Endothelial cell of umbilical vein (primary cell): ENCODE results near the gene CYTIP. TPM values are rescaled to one million over a fixed set of nuclear protein-coding genes. Genes with fewer than 3 reads are reported as not detected.

Experiments used
- BruUV-seq: library from RNA; stranded (reverse); fragments of 400-500 nt; replicated peaks from 2 replicates; lab custom pipeline; 2021; lab: Mats Ljungman, UMichigan
- CTCF ChIA-PET: fragments of 300-600, 350-600 bp; sonication (Branson Sonifier 250); formaldehyde crosslinking; loops from one replicate; lab custom pipeline; 2021; ENCODE audit warnings: antibody characterized with exemption, inconsistent platforms; lab: Charles Lee
- POLR2A ChIA-PET: fragments of 300-600, 350-600 bp; sonication (Branson Sonifier 250); formaldehyde crosslinking; loops from one replicate; lab custom pipeline; 2021; ENCODE audit warnings: antibody characterized with exemption, inconsistent platforms; lab: Charles Lee
- DNase-seq: peaks from one replicate; pipeline ENCODE4 v3.0.0-alpha.2; 2011; ENCODE audit warnings: low read depth, low spot score
- FAIRE-seq: peaks from 2 replicates; lab custom pipeline; 2011; peaks lifted over from hg19 to GRCh38; lab: Jason Lieb, UNC
- H2AFZ ChIP-seq: 2 replicates; pipeline ENCODE4 v1.6.0; 2012; ENCODE audit warnings: low read depth, low read length, control low read depth, inconsistent platforms
- H3K27ac ChIP-seq: 2 replicates; pipeline ENCODE4 v1.5.1; 2011; ENCODE audit warnings: low read depth, mild to moderate bottlenecking, control low read depth, low read length, moderate library complexity; ENCODE audit not compliant: insufficient read depth
- H3K27me3 ChIP-seq, 2 experiments: 2 replicates each; pipeline versions ENCODE4 v1.6.0 to v1.6.1; 2011; ENCODE audit warnings: low read length in 2 of 2, mixed read lengths in 1 of 2; ENCODE audit not compliant: control insufficient read depth in 2 of 2, insufficient read depth in 2 of 2
- H3K36me3 ChIP-seq, 2 experiments: 2 replicates in 1 of 2; 3 replicates in 1 of 2; pipeline ENCODE4 v1.5.1; 2011; ENCODE audit warnings: low read length in 2 of 2, mild to moderate bottlenecking in 1 of 2, moderate library complexity in 1 of 2; ENCODE audit not compliant: control insufficient read depth in 2 of 2, insufficient read depth in 2 of 2; ENCODE audit errors: extremely low read depth in 1 of 2
- H3K4me1 ChIP-seq: 3 replicates; pipeline ENCODE4 v1.5.1; 2011; ENCODE audit warnings: mild to moderate bottlenecking, low read length; ENCODE audit not compliant: control insufficient read depth, insufficient read depth; ENCODE audit errors: extremely low read depth
- H3K4me2 ChIP-seq: 2 replicates; pipeline ENCODE4 v1.6.1; 2011; ENCODE audit warnings: low read length, control low read depth, mixed read lengths; ENCODE audit not compliant: insufficient read depth
- H3K4me3 ChIP-seq, 3 experiments: fragments of 200-600 bp in 1 of 3; sonication (generic), shearing (Covaris generic) in 1 of 3; replicated peaks in 1 of 3; 2 replicates each; pipeline ENCODE4 v1.5.1; 2011 to 2016; ENCODE audit warnings: control low read depth in 3 of 3, low read length in 3 of 3, mild to moderate bottlenecking in 2 of 3, inconsistent platforms in 1 of 3, low read depth in 1 of 3, moderate library complexity in 1 of 3; ENCODE audit not compliant: insufficient read depth in 1 of 3
- H3K79me2 ChIP-seq: 2 replicates; pipeline ENCODE4 v1.6.0; 2012; ENCODE audit warnings: low read length, inconsistent platforms; ENCODE audit not compliant: control insufficient read depth, insufficient read depth
- H3K9ac ChIP-seq: replicated peaks from 2 replicates; pipeline ENCODE3; 2011; ENCODE audit warnings: low read length, control low read depth; ENCODE audit not compliant: insufficient read depth; ENCODE audit errors: extremely low read depth
- H3K9me1 ChIP-seq: replicated peaks from 3 replicates; pipeline ENCODE4 v1.6.0; 2011; ENCODE audit warnings: mild to moderate bottlenecking, low read length; ENCODE audit not compliant: control insufficient read depth, insufficient read depth; ENCODE audit errors: extremely low read depth
- H3K9me3 ChIP-seq: replicated peaks from 2 replicates; pipeline ENCODE4 v1.5.1; 2012; ENCODE audit warnings: low read length, inconsistent platforms; ENCODE audit not compliant: control insufficient read depth, insufficient read depth
- H4K20me1 ChIP-seq: replicated peaks from 2 replicates; pipeline ENCODE3; 2011; ENCODE audit warnings: mild to moderate bottlenecking, low read length; ENCODE audit not compliant: control insufficient read depth, insufficient read depth; ENCODE audit errors: extremely low read depth
- CTCF ChIP-seq, 2 donors: IDR thresholded peaks; 1 replicate in 1 of 2; 2 replicates in 1 of 2; pipeline ENCODE4 v1.5.1; 2011; ENCODE audit warnings: low read length in 2 of 2, mild to moderate bottlenecking in 2 of 2, moderate library complexity in 2 of 2, control low read depth in 1 of 2, inconsistent platforms in 1 of 2, low read depth in 1 of 2; ENCODE audit not compliant: insufficient read depth in 1 of 2; ENCODE audit errors: extremely low read depth in 1 of 2
- EZH2 ChIP-seq: IDR thresholded peaks from 2 replicates; pipeline ENCODE4 v1.6.1; 2012; ENCODE audit warnings: borderline replicate concordance, low read depth, mild to moderate bottlenecking, moderate library complexity, low read length, inconsistent platforms; ENCODE audit not compliant: severe bottlenecking
- FOS ChIP-seq: IDR thresholded peaks from 2 replicates; pipeline ENCODE4 v1.6.1; 2011; ENCODE audit warnings: mild to moderate bottlenecking, low read length, moderate library complexity, borderline replicate concordance; ENCODE audit not compliant: insufficient read depth
- GATA2 ChIP-seq: IDR thresholded peaks from 2 replicates; pipeline ENCODE4 v1.7.0; 2011; ENCODE audit warnings: low read depth, mild to moderate bottlenecking, moderate library complexity, mixed read lengths, low read length; ENCODE audit not compliant: insufficient read length, insufficient read depth
- JUN ChIP-seq: IDR thresholded peaks from 2 replicates; pipeline ENCODE4 v1.6.1; 2011; ENCODE audit warnings: borderline replicate concordance, low read depth; ENCODE audit not compliant: insufficient read length, insufficient read depth
- MAX ChIP-seq: IDR thresholded peaks from 2 replicates; pipeline ENCODE4 v1.6.1; 2011; ENCODE audit not compliant: insufficient read depth, insufficient read length
- MYC ChIP-seq: IDR thresholded peaks from one replicate; pipeline ENCODE4 v1.6.1; 2011; ENCODE audit warnings: mild to moderate bottlenecking, low read depth, low read length
- POLR2A ChIP-seq: IDR thresholded peaks from 2 replicates; pipeline ENCODE4 v1.6.1; 2012; ENCODE audit warnings: low read depth, mild to moderate bottlenecking, control low read depth, low read length
- POLR2AphosphoS5 ChIP-seq: IDR thresholded peaks from 2 replicates; pipeline ENCODE4 v1.6.1; 2012; ENCODE audit warnings: low read depth, mild to moderate bottlenecking, control low read depth, low read length, moderate library complexity; ENCODE audit not compliant: insufficient read depth
- dilution Hi-C: fragments of 300-500 bp; cut with MboI; formaldehyde crosslinking; loops from one replicate; pipeline ENCODE4 v1.15.0; 2019; ENCODE audit warnings: low sequenced_read_pairs; ENCODE audit not compliant: extremely low pct_ligation_motif_present
- intact Hi-C: fragments of 100-400 bp; cut with micrococcal nuclease; formaldehyde crosslinking; loops from one replicate; pipeline ENCODE4 v1.10.0; 2022
- polyA plus RNA-seq, 4 experiments: library from polyadenylated mRNA; depleted of rRNA in 3 of 4; stranded (reverse) in 3 of 4; unstranded in 1 of 4; fragments of >200 nt; gene quantifications; 2 replicates each; pipeline versions ENCODE4 v1.2.1 to v1.2.3, GENCODE V29; 2011 to 2012; ENCODE audit warnings: missing spikeins in 1 of 4
- total RNA-seq: library from RNA; stranded (reverse); gene quantifications from 2 replicates; pipeline ENCODE4 v1.2.3, GENCODE V29; 2021

CYTIP gene
- total and polyA plus RNA-seq, 2 donors (not counting 3 experiments of a cell fraction or from before 2014, with no cell fraction given): not detected

GRCh38 chr2:157477919-157478318 is 34.0 kb upstream of the CYTIP start:
- H3K27ac ChIP-seq: no peak overlapping the region
- DNase-seq (no peak), FAIRE-seq (no peak)
- no TSS peak for BruUV-seq
- H3K9me1 ChIP-seq: no peaks in the 10 kb centered on the region
- intact Hi-C loops: no loop called here
- ChIA-PET CTCF (no interaction called here), POLR2A (no interaction called here)
- H3K9ac ChIP-seq: no peak overlapping the region
- dilution Hi-C loops: no loop called here
- no peak overlapping the region for H3K4me3 ChIP-seq
- no peaks in the 10 kb centered on the region for H4K20me1 ChIP-seq
- no peaks in the 10 kb centered on the region for H3K36me3 ChIP-seq
- H3K27me3 ChIP-seq: peaks cover 0 to 3% of the 10 kb centered on the region in 2 experiments
- no peaks in the 10 kb centered on the region for H3K4me1 ChIP-seq
- H3K79me2 ChIP-seq: no peaks in the 10 kb centered on the region
- H3K9me3 ChIP-seq: no peaks in the 10 kb centered on the region
- no peak overlapping the region for H2AFZ ChIP-seq
- TF ChIP-seq GATA2: no peak
- TF ChIP-seq POLR2AphosphoS5: no peak
- TF ChIP-seq POLR2A: no peak
- TF ChIP-seq MYC: no peak
- no peak for TF ChIP-seq CTCF (IDR thresholded peaks at IDR 0.05; ENCODE audit: extremely low read depth in 1 of 2, insufficient read depth in 1 of 2, low read depth in 1 of 2, low read length in 2 of 2)
- TF ChIP-seq EZH2: no peak
- no peak for TF ChIP-seq FOS
- TF ChIP-seq MAX: no peak
- TF ChIP-seq JUN: no peak
- no peak overlapping the region for H3K4me2 ChIP-seq
